ENCODE data around the gene SLC7A14. TPM values are rescaled to one million over a fixed set of nuclear protein-coding genes. Genes with fewer than 3 reads are reported as not detected.

Gene SLC7A14
- total RNA-seq, 1 experiment from 2014 or later: not detected

GRCh38 chr3:170531657-170532335, 54.1 kb downstream of the SLC7A14 start:
- BruUV-seq (replicated peaks): no TSS peak
- POLR2A ChIA-PET: no interaction called here
- CTCF ChIA-PET: interaction anchor here (0.5 to 1.4 kb wide), 5 partner anchors 29 to 278 kb away, joined by 3 to 5 read pairs (median 3); no protein-coding TSS in a partner anchor
- Mint-ChIP-seq H3K27me3 (ENCODE audit: insufficient read depth, unreplicated experiment) (no peaks in the 10 kb centered on the region), H3K4me3 (ENCODE audit: unreplicated experiment) (no peak overlapping the region), H3K4me1 (ENCODE audit: insufficient read depth, unreplicated experiment) (no peaks in the 10 kb centered on the region), H3K27ac (ENCODE audit: low read depth, unreplicated experiment) (no peak overlapping the region), H3K9me3 (ENCODE audit: unreplicated experiment) (no peaks in the 10 kb centered on the region), H3K36me3 (ENCODE audit: insufficient read depth, unreplicated experiment) (peaks cover 4% of the 10 kb centered on the region)
- DNase-seq (ENCODE audit: unreplicated experiment): no peak
- TF ChIP-seq CTCF (IDR thresholded peaks at IDR 0.05; ENCODE audit: unreplicated experiment): no peak
- intact Hi-C loops (cut with micrococcal nuclease): no loop called here

GRCh38 chr3:170531054-170531453, 54.8 kb downstream of the SLC7A14 start:
- Mint-ChIP-seq H3K4me3 (ENCODE audit: unreplicated experiment) (no peak overlapping the region), H3K9me3 (ENCODE audit: unreplicated experiment) (no peaks in the 10 kb centered on the region), H3K27me3 (ENCODE audit: insufficient read depth, unreplicated experiment) (no peaks in the 10 kb centered on the region), H3K4me1 (ENCODE audit: insufficient read depth, unreplicated experiment) (no peaks in the 10 kb centered on the region), H3K27ac (ENCODE audit: low read depth, unreplicated experiment) (no peak overlapping the region), H3K36me3 (ENCODE audit: insufficient read depth, unreplicated experiment) (peaks cover 4% of the 10 kb centered on the region)
- BruUV-seq (replicated peaks): no TSS peak
- CTCF ChIA-PET: no interaction called here
- POLR2A ChIA-PET: no interaction called here
- no peak for DNase-seq (ENCODE audit: unreplicated experiment)
- TF ChIP-seq CTCF (IDR thresholded peaks at IDR 0.05; ENCODE audit: unreplicated experiment): no peak
- intact Hi-C loops (cut with micrococcal nuclease): no loop called here

GRCh38 chr3:170529912-170530311, 56.0 kb downstream of the SLC7A14 start:
- Mint-ChIP-seq H3K9me3 (ENCODE audit: unreplicated experiment) (no peaks in the 10 kb centered on the region), H3K27ac (ENCODE audit: low read depth, unreplicated experiment) (no peak overlapping the region), H3K4me1 (ENCODE audit: insufficient read depth, unreplicated experiment) (no peaks in the 10 kb centered on the region), H3K4me3 (ENCODE audit: unreplicated experiment) (no peak overlapping the region), H3K27me3 (ENCODE audit: insufficient read depth, unreplicated experiment) (no peaks in the 10 kb centered on the region), H3K36me3 (ENCODE audit: insufficient read depth, unreplicated experiment) (peaks cover 4% of the 10 kb centered on the region)
- no peak for DNase-seq (ENCODE audit: unreplicated experiment)
- no peak for TF ChIP-seq CTCF (IDR thresholded peaks at IDR 0.05; ENCODE audit: unreplicated experiment)
- ChIA-PET POLR2A (interaction anchor here (1.1 kb wide), 1 partner anchor 264 kb away, joined by 4 read pairs; no protein-coding TSS in a partner anchor), CTCF (no interaction called here)
- no TSS peak for BruUV-seq (replicated peaks)
- intact Hi-C loops (cut with micrococcal nuclease): no loop called here

- DNase-seq (ENCODE audit: unreplicated experiment): no peak
- Mint-ChIP-seq H3K27ac (ENCODE audit: low read depth, unreplicated experiment) (no peak overlapping the region), H3K4me1 (ENCODE audit: insufficient read depth, unreplicated experiment) (no peaks in the 10 kb centered on the region), H3K27me3 (ENCODE audit: insufficient read depth, unreplicated experiment) (no peaks in the 10 kb centered on the region), H3K4me3 (ENCODE audit: unreplicated experiment) (no peak overlapping the region), H3K9me3 (ENCODE audit: unreplicated experiment) (no peaks in the 10 kb centered on the region), H3K36me3 (ENCODE audit: insufficient read depth, unreplicated experiment) (peaks cover 4% of the 10 kb centered on the region)
- ChIA-PET POLR2A (interaction anchor here (1.1 kb wide), 1 partner anchor 265 kb away, joined by 4 read pairs; no protein-coding TSS in a partner anchor), CTCF (interaction anchor here (1.1 kb wide), 1 partner anchor 281 kb away, joined by 4 read pairs; no protein-coding TSS in a partner anchor)
- no peak for TF ChIP-seq CTCF (IDR thresholded peaks at IDR 0.05; ENCODE audit: unreplicated experiment)
- BruUV-seq (replicated peaks): no TSS peak
- intact Hi-C loops (cut with micrococcal nuclease): no loop called here
Measured at GRCh38 chr3:170529346-170529745, 56.5 kb downstream of the SLC7A14 start.
